Measurements from ENCODE around the gene RORC.
"Not testable (repeated sequence)": the region's sequence is repeated elsewhere in the genome, so short reads cannot be mapped to it uniquely, and the experiment has no call there.

RORC gene

DNA sequence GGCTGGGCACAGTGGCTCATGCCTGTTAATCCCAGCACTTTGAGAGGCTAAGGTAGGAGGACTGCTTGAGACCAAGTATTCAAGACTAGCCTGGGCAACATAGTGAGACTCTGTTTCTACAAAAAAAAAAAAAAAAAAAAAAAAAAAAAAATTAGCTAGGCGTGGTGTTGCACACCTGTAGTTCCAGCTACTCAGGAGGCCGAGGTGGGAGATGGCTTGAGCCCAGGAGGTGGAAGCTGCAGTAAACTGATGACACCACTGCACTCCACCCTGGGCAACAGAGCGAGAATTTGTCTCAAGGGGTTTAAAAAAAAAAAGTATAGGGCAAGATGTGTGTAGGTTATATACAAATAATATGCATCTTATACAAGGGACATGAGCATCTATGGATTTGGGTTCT is 43.9 kb downstream of the RORC start:
- DNase-seq (ENCODE audit: low read depth) = no peak
- H3K4me3 ChIP-seq (ENCODE audit: low read depth, low read length) = no peak overlapping the region
- TF ChIP-seq, protein P1, sequence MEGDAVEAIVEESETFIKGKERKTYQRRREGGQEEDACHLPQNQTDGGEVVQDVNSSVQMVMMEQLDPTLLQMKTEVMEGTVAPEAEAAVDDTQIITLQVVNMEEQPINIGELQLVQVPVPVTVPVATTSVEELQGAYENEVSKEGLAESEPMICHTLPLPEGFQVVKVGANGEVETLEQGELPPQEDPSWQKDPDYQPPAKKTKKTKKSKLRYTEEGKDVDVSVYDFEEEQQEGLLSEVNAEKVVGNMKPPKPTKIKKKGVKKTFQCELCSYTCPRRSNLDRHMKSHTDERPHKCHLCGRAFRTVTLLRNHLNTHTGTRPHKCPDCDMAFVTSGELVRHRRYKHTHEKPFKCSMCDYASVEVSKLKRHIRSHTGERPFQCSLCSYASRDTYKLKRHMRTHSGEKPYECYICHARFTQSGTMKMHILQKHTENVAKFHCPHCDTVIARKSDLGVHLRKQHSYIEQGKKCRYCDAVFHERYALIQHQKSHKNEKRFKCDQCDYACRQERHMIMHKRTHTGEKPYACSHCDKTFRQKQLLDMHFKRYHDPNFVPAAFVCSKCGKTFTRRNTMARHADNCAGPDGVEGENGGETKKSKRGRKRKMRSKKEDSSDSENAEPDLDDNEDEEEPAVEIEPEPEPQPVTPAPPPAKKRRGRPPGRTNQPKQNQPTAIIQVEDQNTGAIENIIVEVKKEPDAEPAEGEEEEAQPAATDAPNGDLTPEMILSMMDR (IDR thresholded peaks at IDR 0.05; ENCODE audit: low read depth, low read length, missing control alignments) = no peak

DNA sequence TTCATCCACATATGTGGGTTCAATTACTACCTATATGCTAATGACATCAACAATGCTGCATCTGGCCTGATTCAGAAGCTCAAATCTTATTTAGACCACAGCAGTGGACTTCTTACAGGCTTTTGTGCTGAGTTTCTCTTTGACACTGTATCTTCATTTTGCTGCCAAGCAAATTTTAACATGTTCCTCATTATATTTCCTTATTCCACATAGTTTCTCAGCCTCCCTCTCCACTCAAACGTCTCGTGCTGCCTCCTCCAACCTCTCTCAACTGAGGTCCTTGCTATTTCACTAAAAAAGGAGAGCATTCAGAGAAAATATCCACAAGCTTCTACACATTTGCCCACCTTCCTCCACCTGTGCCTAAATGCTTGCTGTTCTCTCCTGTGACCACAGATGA is 47.8 kb downstream of the RORC start:
- TF ChIP-seq, protein P1 (IDR thresholded peaks at IDR 0.05; ENCODE audit: low read depth, low read length, missing control alignments) = no peak
- DNase-seq (ENCODE audit: low read depth) = no peak
- no peak overlapping the region for H3K4me3 ChIP-seq (ENCODE audit: low read depth, low read length)

DNA sequence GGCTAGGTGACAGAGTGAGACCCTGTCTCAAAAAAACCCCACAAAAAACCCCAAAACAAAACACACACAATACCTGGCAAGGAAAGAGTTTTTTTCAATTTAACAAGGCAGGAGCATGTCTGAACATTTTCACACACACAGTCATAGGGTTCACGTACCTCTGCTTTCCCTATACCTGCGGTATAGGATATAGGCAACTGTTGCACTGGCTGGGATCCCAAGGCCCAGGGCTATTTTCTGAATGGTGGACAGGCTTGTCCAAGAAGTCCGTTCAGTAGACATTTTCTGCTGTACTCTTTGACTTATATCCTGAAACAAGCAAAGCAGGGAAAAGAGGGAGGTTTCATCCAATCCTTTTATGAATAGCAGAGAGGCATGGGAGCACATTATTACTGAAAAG is 48.9 kb downstream of the RORC start:
- H3K4me3 ChIP-seq (ENCODE audit: low read depth, low read length) = no peak overlapping the region
- no peak for DNase-seq (ENCODE audit: low read depth)
- TF ChIP-seq, protein P1 (IDR thresholded peaks at IDR 0.05; ENCODE audit: low read depth, low read length, missing control alignments) = no peak

DNA sequence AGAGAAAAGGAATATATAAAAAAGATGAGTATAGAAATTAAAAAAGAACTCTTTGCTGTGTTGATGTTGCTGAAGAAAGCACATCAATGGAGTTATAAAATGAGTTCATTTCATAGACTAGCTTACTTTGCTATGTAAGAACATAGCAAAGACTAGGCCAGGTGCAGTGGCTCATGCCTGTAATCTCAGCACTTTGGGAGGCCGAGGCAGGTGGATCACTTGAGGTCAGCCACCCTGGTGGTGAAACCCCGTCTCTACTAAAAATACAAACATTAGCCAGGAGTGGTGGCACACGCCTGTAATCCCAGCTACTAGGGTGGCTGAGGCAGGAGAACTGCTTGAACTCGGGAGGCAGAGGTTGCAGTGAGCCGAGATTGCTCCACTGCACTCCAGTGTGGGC is 49.6 kb downstream of the RORC start:
- not testable (repeated sequence) for H3K4me3 ChIP-seq (ENCODE audit: low read depth, low read length); DNase-seq (ENCODE audit: low read depth)

DNA sequence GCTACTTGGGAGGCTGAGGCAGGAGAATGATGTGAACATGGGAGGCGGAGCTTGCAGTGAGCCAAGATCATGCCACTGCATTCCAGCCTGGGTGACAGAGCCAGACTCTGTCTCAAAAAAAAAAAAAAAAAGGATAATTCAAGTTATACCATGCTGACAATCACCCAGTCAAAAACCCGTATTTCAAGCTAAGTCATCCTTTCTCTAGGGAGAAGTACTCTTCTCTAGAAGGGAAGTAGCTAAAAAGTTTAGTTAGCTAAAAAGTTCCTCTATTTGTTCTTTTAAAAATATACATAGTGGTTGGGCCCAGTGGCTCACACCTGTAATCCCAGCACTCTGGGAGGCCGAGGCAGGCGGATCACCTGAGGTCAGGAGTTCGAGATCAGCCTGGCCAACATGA is 50.9 kb downstream of the RORC start:
- H3K4me3 ChIP-seq (ENCODE audit: low read depth, low read length) = not testable (repeated sequence)

DNA sequence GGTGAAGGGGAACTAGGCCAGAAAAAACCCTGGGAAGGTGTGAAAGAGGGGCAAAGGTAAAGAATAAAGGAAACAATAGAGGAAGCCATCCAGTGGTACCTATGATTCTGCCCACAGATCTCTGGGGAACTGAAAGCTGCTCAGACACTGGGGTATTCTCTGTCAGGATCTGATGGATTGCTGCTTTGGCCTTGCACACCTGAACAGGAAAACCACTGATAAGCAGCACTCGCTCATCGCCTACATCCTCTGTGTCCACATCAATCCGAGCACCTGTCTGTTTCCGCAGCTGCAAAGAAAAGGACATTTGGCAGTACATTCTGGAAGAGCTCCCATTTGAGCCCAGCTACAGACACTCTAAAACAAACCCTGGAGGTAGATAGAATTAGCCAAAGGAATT is 51.8 kb downstream of the RORC start:
- TF ChIP-seq, protein P1 (IDR thresholded peaks at IDR 0.05; ENCODE audit: low read depth, low read length, missing control alignments) = no peak
- DNase-seq (ENCODE audit: low read depth) = no peak
- H3K4me3 ChIP-seq (ENCODE audit: low read depth, low read length) = no peak overlapping the region

More for the DNA sequence above, 50.9 kb downstream of the RORC start:
- not testable (repeated sequence) for DNase-seq (ENCODE audit: low read depth)

DNA sequence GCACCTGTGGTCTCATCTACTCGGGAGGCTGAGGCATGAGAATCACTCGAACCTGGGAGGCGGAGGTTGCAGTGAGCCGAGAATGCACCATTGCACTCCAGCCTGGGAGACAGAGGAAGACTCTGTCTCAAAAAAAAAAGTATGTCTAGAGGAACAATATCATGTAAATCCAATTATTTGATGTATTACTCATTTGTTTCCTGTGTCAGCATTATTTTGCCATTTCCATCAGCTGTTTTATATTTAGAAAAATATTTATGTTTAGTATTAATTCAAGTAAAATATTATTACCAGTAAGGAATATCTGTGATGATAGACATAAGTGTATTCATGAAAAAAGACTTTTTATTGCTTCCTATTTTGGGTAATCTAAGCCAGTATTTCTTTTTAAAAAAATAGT is 54.3 kb downstream of the RORC start:
- TF ChIP-seq, protein P1 (IDR thresholded peaks at IDR 0.05; ENCODE audit: low read depth, low read length, missing control alignments) = no peak
- DNase-seq (ENCODE audit: low read depth) = no peak
- H3K4me3 ChIP-seq (ENCODE audit: low read depth, low read length) = no peak overlapping the region

DNA sequence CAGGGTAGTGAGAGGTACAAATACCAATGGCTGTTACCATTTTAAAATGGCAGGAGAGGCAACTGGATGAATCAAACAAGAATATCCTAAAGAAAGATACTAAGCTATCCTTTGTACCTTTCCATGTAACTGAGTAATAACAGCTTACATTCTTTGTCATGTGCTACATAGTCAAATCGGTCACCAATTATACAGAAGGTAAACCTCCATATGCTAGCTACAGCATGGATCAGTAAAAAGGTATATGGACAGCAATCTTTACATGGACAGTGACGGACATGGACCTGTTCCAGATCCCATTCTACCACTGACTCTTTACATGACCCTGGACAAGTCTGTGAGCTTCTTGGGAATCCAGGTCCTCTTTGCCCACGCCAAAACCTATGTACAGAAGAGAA is 54.9 kb downstream of the RORC start:
- H3K4me3 ChIP-seq (ENCODE audit: low read depth, low read length) = no peak overlapping the region
- TF ChIP-seq, protein P1 (IDR thresholded peaks at IDR 0.05; ENCODE audit: low read depth, low read length, missing control alignments) = no peak
- DNase-seq (ENCODE audit: low read depth) = no peak
